GM11168 (cell line): ENCODE measurements around the gene ZCCHC3.
"Not testable (repeated sequence)": the region's sequence is repeated elsewhere in the genome, so short reads cannot be mapped to it uniquely, and the experiment has no call there.

Experiments
- in situ Hi-C: fragments of 300-500 bp; cut with MboI; formaldehyde crosslinking; loops from one replicate; pipeline ENCODE4 v1.12.0; 2022; ENCODE audit warnings: low sequenced_read_pairs; ENCODE audit not compliant: unreplicated experiment

The ZCCHC3 gene

GRCh38 chr20:297098-297924 lies at the start of gene ZCCHC3:
ZCCHC3 (plus strand) TSS chr20:297570; CDS start chr20:297587, 17 bp downstream.
- in situ Hi-C loops: no loop called here

- in situ Hi-C loops: no loop called here
These were observed 46.0 kb upstream of the ZCCHC3 start for GRCh38 chr20:251354-251753.

- in situ Hi-C loops: no loop called here
These were observed 44.6 kb upstream of the ZCCHC3 start for GRCh38 chr20:252801-253200.

- in situ Hi-C loops: not testable (repeated sequence)
These were observed 43.9 kb upstream of the ZCCHC3 start for GRCh38 chr20:253447-253846.

GRCh38 chr20:257419-257818 lies 40.0 kb upstream of the ZCCHC3 start, which contains the start of gene DEFB132:
DEFB132 (plus strand) TSS chr20:257724; CDS start chr20:257779, 55 bp downstream.
- in situ Hi-C loops: no loop called here

GRCh38 chr20:258269-258858 lies 39.0 kb upstream of the ZCCHC3 start:
- in situ Hi-C loops: no loop called here

GRCh38 chr20:258963-259362 lies 38.4 kb upstream of the ZCCHC3 start:
- in situ Hi-C loops: no loop called here

GRCh38 chr20:259981-260380 lies 37.4 kb upstream of the ZCCHC3 start:
- in situ Hi-C loops: no loop called here

- in situ Hi-C loops: no loop called here
These were observed 33.7 kb upstream of the ZCCHC3 start for GRCh38 chr20:263701-264100.

GRCh38 chr20:266596-267562 lies 30.5 kb upstream of the ZCCHC3 start:
- in situ Hi-C loops: no loop called here

GRCh38 chr20:270517-270916 lies 26.9 kb upstream of the ZCCHC3 start:
- in situ Hi-C loops: no loop called here

GRCh38 chr20:271069-271468 lies 26.3 kb upstream of the ZCCHC3 start:
- in situ Hi-C loops: no loop called here

GRCh38 chr20:271528-271927 lies 25.8 kb upstream of the ZCCHC3 start:
- in situ Hi-C loops: no loop called here

- in situ Hi-C loops: no loop called here
These were observed 24.7 kb upstream of the ZCCHC3 start for GRCh38 chr20:272718-273117.

- in situ Hi-C loops: no loop called here
These were observed 23.5 kb upstream of the ZCCHC3 start for GRCh38 chr20:273884-274283.

- in situ Hi-C loops: no loop called here
These were observed 21.6 kb upstream of the ZCCHC3 start for GRCh38 chr20:275791-276190.

- in situ Hi-C loops: no loop called here
These were observed 20.5 kb upstream of the ZCCHC3 start for GRCh38 chr20:276620-277495.

GRCh38 chr20:277496-277781 lies 19.9 kb upstream of the ZCCHC3 start:
- in situ Hi-C loops: no loop called here

GRCh38 chr20:278181-278580 lies 19.2 kb upstream of the ZCCHC3 start:
- in situ Hi-C loops: no loop called here
